Stimulated activated CD8-positive, alpha-beta memory T cell treated with anti-CD3 and anti-CD28 coated beads, Interleukin-4, amount 100 ng/mL, for 1 hour (primary cell): Measurements from ENCODE around the gene CACHD1.
A peak's percentile ranks its signal among the peaks of the same experiment; 100 is the strongest.

ENCODE experiments used
- DNase-seq, 2 donors: peaks; one replicate each; pipeline ENCODE4 v3.0.0-alpha.2; 2020; ENCODE audit warnings: low read depth in 2 of 2, low spot score in 1 of 2

Gene CACHD1

DNA sequence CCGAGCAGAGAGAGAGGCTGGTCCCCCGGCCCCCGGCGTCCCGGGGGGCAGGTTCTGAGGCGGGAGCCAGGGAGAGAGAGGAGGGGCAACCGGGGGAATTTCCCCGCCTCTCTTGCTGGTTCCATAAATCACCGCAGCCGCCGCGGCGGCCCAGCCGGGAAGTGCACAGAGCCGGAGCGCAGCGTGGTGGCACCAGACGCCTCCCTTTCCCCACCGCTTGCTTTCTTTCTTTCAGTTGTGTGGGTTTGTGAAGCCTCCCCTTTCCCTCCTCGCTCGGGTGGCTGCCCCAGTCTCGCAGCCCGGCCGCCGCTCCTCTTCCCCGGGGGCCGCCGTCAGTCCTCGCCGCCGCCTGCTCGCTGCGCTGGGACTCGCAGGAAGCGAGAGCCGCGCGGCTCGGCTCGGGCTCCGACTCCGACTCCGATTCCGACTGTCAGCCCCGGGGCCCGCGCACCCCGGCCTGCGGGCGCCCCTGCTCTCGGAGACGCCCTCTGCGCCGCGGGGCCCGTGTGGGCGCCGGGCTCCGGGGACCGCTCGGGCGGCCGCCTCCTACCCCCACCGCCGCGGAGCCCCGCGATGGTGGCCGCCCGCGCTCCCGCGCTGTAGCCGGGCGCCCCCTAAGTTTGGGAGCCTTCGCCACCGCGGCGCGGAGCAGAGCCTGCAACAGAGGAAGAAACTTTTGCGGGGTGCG is at the start of gene CACHD1:
Gene CACHD1 (plus strand): TSS at position 153 of the 688 bp plus-strand sequence. CDS start 616 bp downstream, outside the sequence.
- peak in 1 of 2 donors; percentile 6 for DNase-seq

DNA sequence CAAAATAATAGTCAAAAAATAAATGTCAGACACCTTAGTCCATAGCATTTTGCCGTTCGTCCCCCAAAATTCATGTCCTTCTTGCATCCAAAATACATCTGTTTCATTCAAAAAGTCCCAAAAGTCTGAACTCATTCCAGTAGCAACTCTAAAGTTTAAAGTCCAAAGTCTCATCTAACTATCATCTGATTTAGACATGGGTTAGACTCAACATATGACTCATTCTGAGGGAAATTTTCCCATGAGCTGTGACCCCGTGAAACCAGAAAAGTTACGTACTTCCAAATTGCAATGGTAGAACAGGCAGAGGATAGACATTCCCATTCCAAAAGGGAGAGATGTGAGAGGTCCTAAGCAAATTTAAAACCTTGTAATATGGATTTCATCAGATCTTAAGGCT is 48.6 kb upstream of the CACHD1 start:
- no peak for DNase-seq

- no peak for DNase-seq
Measured at GRCh38 chr1:64423526-64423925, 46.4 kb upstream of the CACHD1 start.

DNA sequence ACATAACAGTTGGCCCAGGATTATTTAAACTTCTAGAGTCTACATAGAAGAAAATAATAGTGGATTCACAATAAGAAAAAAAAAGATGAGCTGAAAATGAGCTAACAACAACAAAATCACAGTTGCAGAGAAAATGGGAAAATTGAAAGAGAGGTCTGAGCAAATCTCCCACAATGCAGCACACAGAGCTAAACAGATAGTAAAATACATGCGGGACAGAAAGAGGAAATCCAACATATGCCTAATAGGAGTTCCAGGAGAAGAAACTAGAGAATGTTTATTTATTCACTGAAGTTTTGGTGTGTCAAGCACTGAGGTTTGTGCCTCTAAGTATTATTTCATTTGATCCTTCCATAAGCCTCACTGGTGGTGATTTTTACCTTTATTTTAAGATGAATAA is 45.5 kb upstream of the CACHD1 start:
- DNase-seq = no peak

GRCh38 chr1:64425521-64425920 is 44.4 kb upstream of the CACHD1 start:
- DNase-seq = no peak

GRCh38 chr1:64426681-64427080 is 43.2 kb upstream of the CACHD1 start:
- no peak for DNase-seq

DNA sequence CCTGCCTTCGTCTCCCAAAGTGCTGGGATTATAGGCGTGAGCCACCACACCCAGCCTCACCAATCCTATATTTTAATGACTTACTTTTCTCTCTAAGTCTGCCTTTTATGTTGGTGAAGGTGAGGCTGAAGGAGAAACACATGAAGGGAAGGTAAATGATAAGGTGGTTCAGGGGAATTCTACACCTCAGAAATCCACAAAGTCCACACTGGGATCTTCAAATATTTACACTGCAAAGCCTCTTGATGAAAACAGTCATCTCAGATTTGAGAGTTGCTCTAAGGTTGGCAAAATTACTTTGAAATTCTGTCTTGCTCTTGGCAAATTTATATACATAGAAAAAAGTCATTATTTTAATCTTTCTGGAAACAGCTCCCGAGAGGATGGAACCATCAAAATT is 42.0 kb upstream of the CACHD1 start:
- no peak for DNase-seq

DNA sequence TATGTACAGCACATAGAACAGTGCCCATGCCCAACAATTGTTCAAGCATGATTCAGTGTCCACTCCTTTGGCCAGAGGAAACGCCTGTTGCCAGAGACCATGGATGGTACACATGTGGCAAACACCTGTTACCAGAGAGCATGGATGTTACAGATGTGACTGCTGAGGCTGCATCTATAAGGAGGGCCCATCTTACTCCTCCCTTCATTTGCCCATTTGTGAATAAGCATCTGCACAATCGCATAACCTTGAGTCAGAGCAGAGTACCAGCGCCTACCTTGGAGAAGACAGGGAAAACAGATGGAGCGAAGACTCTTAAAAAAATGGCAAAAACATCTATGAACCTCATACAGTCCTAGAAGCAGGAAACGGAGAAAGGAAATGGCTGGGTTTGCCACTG is 36.6 kb upstream of the CACHD1 start:
- DNase-seq = no peak

- no peak for DNase-seq
Measured at GRCh38 chr1:64433747-64434146, 36.2 kb upstream of the CACHD1 start.

DNA sequence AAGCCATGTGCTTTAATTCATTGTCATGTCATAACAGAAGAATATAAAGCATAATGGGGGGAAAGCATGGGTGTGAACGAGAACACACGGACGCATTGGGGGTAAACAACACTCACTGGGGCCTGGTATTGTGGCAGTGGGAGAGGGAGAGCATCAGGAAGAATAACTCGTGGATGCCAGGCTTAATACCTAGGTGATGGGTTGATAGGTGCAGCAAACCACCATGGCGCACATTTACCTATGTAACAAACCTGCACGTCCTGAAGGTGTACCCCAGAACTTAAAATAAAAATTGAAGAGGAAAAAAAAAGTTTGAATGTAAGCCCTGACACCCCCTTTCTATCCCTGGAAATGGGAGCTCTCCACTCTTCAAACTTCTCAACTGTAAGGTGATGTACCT is 34.9 kb upstream of the CACHD1 start:
- DNase-seq = no peak

DNA sequence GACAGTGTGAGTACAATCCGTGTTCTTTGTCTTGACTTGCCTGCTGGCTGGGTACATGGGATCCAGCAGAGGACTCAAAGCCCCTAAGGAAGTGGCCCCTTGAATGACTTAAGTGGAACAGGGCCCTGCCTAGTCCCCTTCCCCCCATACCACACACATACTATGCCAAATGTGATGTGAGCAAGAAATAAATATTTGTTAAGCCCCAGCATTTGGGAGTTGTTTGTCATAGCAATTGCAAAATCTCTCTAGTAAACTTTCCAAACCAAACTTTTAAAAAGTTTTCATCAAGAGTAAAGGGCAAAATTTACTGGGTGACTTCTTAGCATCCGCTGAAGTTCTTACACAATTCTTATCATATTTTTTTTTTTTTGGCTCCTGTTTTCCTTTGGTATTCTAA is 32.5 kb upstream of the CACHD1 start:
- no peak for DNase-seq

DNA sequence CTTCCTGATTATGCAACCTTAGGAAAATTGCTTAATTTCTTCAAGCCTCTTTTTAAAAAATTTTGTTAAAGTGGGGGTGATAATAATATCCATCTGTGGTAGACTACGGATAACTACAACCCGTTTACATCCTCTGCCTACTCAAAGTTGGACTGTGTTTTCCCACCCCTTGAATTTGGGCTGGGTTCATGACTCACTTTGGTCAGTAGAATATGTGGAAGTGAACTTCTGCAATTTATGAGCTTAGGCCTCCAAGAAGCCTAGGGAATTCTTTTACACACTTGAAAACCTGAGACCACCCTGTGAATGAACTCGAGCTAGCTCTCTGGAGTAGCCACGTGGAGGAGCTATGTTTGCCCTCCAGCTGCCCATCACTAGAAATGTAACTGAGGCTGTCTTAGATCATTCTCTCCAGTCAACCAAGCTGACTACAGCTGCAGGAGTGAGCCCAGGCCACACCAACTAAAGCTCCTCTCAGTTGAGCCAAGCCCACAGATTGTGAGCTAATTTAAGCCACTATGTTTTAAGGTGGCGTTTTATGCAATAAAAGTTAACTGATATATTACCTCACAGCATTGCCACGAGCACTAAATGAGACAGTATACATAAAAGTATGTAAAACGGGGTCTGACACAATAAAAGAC is 29.6 kb upstream of the CACHD1 start:
- DNase-seq = no peak

- DNase-seq = no peak
Measured at GRCh38 chr1:64451440-64451839, 18.5 kb upstream of the CACHD1 start.

- DNase-seq = no peak
Measured at GRCh38 chr1:64453688-64454087, 16.2 kb upstream of the CACHD1 start.

DNA sequence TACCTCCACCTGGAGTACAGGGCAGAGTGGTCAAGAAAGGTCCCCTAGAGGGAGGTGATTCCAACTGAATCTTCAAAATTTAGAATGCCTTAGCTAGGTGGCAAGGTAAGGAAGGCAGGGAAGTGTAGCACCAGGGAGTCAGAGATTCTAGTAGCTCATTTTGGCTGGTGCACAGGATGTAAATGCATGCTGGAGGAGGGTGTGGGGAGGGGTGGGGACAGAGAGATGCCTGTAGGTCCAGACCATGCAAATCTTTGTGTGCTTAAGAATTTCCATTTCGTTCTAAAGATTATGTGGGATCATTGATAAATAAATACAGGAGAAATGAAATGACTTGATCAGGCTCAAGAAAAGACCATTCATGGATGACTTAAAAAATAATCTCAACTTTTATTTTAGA is 11.0 kb upstream of the CACHD1 start:
- no peak for DNase-seq

DNA sequence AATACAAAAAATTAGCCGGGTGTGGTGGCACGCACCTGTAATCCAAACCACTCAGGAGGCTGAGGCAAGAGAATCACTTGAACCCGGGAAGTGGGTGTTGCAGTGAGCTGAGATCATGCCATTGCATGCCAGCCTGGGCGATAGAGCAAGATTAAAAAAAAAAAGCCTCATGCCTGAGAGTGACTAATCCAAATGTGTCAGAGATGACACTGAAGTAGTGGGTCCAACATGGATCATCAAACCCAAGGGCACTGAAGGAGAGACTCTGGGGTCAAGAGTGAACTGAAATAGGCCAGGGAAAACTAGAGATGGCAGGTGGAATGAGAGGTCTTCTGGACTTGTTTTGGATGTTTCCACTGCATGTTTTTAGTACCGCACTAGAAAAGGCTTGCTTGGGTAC is 10.2 kb upstream of the CACHD1 start:
- DNase-seq = no peak

DNA sequence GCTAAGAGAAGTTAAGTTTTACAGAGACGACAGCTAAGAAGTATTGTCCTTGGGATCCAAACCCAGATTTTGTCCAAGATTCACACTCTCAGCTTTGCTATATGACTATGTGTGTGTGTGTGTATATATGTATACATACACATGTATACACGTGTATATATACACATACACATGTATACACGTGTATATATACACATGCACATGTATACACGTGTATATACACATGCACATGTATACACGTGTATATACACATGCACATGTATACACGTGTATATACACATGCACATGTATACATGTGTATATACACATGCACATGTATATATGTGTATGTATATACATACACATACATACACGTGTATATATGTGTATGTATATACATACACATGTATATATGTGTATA is 3.9 kb upstream of the CACHD1 start:
- no peak for DNase-seq

DNA sequence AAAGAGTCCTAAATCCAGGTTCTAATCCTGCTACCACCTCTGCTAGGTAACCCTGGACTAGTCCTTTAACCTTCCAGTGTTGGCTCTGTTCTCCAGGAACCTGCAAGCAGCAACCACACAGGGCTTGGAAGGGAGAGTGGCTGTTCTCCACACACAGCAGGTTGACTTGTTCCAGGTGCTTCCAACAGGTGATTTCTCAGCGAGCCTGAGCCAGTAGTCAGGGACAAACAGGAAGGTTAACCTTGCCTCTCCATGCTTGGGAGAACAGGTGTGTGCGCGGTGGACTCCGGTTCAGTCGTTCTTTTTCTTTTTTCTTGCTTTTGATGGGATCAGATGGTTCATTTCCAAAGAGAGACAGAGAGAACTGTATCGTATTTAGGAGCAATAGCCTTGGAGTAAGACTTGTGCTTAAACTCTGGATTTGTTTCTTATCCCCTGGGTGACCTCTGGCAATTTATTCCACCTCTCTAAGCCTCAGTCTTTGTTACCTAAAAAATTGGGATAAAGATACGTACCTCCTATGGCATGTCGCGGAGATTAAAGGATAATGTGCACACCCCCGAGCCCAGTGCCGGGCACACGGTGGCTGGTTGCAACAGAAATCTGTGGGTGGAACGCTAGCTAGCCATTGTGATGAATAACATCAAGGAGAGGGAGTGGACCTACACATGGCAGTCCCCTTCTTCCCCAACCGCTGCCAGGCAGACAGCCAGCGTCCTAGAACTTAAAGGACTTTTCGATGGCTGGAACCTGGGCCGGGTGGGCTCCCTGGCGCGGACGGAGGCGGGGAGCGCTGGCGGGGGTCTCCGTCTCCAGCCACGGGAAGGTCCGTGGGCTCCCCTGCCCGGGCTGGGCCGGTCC is 583 bp upstream of the CACHD1 start:
- no peak for DNase-seq

- no peak for DNase-seq
Measured at GRCh38 chr1:64470665-64471217, 812 bp downstream of the CACHD1 start.

- DNase-seq = no peak
Measured at GRCh38 chr1:64471218-64472039, 1.5 kb downstream of the CACHD1 start.

DNA sequence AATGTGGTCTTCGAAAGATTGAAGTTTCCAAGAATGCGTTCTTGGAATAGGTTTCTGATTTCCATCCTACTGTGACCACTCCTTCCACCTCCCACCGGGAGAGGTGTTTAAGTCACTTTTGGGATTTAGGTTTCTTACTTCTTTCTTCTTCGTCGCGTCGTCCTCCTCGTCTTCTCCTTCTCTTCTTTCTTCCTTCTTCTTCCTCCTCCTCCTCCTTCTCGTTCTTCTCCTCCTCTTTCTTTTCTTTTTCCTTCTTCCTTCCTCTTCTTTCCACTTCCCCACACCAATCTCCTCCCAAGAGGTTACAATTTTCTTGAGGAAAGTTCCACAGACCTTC is 2.1 kb downstream of the CACHD1 start:
- DNase-seq = no peak
